GM18498 (cell line): Measurements from ENCODE around the gene MCHR1.

Source experiments
- ATAC-seq: cut with Tn5 transposase; IDR thresholded peaks from one replicate; pipeline ENCODE4 v1.9.1; 2021; ENCODE audit warnings: mild to moderate bottlenecking, moderate library complexity; ENCODE audit not compliant: unreplicated experiment

The MCHR1 gene

GRCh38 chr22:40723396-40723933 is 44.2 kb downstream of the MCHR1 start:
- no peak for ATAC-seq

GRCh38 chr22:40726514-40726913 is 47.2 kb downstream of the MCHR1 start:
- ATAC-seq: no peak

- no peak for ATAC-seq
Observed at GRCh38 chr22:40727070-40727963, 48.0 kb downstream of the MCHR1 start.

- ATAC-seq: no peak
Observed at GRCh38 chr22:40727964-40728615, 48.8 kb downstream of the MCHR1 start.

GRCh38 chr22:40728731-40729189 is 49.5 kb downstream of the MCHR1 start:
- no peak for ATAC-seq

GRCh38 chr22:40729284-40729683 is 50.0 kb downstream of the MCHR1 start:
- no peak for ATAC-seq
